Measurements from ENCODE around the gene PEX11G.
"Not testable (repeated sequence)": the region's sequence is repeated elsewhere in the genome, so short reads cannot be mapped to it uniquely, and the experiment has no call there.

Gene PEX11G

GRCh38 chr19:7467009-7467989, 21.5 kb downstream of the PEX11G start:
- DNase-seq (ENCODE audit: low spot score) = no peak

DNA sequence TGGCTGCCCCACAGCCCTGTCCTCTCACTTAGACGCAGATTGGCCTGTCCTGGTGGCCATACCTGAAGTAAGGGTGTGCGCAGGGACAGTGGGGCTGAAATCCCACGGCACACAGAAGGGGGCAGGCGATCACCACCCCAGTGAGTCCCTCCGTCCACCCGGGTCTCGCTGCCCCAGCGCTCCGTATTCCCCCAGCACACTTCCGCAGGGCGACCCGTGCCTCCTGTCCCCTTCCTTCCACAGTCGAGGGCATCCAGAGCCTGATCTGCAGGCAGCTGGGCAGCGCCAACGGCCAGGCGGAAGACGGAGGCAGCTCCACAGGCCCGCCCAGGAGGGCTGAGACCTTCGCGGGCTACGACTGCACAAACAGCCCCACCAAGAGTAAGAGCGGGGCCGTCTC, 25.3 kb downstream of the PEX11G start:
- no peak for DNase-seq (ENCODE audit: low spot score)

GRCh38 chr19:7461841-7462629, 26.8 kb downstream of the PEX11G start:
- no peak for DNase-seq (ENCODE audit: low spot score)

GRCh38 chr19:7460562-7460966, 28.3 kb downstream of the PEX11G start:
- no peak for DNase-seq (ENCODE audit: low spot score)

- DNase-seq (ENCODE audit: low spot score) = no peak
Measured at GRCh38 chr19:7459773-7460172, 29.1 kb downstream of the PEX11G start.

DNA sequence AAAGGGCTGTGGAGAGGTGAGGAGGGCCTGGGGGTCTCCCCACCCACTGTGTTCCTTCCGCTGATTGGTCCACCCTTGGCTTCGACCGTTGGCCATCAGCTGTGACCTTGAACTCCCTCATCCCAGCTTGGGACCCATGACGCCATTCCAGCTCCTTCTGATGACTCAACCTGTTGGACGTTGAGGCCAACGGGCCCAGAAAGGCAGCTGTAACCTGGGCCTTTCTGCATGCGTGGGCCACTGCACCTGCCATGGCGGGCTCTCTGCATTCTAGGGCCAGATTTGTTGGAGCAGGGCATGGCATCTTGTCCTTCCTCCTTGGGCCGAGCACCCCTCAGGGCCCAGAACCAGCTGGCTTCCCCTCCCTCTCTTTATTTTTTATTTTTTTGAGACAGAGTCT, 30.2 kb downstream of the PEX11G start:
- DNase-seq (ENCODE audit: low spot score) = no peak

GRCh38 chr19:7456964-7457541, 31.8 kb downstream of the PEX11G start:
- DNase-seq (ENCODE audit: low spot score) = no peak

DNA sequence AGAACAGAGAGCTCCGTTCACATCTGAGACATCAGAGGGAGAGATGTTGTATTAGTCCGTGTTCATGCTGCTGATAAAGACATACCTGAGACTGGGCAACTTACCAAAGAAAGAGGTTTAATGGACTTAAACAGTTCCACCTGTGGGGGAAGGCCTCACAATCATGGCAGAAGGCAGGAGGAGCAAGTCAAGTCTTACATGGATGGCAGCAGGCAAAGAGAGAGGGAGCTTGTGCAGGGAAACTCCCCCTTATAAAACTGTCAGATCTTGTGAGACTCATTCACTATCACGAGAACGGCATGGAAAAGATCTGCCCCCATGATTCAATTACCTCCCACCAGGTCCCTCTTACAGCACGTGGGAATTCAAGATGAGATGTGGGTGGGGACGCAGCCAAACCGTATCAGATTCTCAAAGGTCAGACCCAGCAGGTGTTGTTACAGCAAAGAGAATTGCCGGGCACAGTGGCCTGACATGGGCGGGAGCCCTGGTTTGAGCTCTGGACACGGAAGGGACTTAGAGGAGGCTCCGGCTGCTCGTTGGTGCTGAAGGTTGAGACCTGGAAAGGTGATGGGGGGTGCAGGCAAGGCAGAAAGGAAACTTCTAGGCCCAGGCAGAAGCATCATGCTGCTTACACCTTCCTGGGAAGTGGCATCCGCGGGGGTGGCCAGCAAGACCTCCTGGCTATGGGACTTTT, 33.1 kb downstream of the PEX11G start:
- no peak for DNase-seq (ENCODE audit: low spot score)

- no peak for DNase-seq (ENCODE audit: low spot score)
Measured at GRCh38 chr19:7454998-7455397, 33.8 kb downstream of the PEX11G start.

DNA sequence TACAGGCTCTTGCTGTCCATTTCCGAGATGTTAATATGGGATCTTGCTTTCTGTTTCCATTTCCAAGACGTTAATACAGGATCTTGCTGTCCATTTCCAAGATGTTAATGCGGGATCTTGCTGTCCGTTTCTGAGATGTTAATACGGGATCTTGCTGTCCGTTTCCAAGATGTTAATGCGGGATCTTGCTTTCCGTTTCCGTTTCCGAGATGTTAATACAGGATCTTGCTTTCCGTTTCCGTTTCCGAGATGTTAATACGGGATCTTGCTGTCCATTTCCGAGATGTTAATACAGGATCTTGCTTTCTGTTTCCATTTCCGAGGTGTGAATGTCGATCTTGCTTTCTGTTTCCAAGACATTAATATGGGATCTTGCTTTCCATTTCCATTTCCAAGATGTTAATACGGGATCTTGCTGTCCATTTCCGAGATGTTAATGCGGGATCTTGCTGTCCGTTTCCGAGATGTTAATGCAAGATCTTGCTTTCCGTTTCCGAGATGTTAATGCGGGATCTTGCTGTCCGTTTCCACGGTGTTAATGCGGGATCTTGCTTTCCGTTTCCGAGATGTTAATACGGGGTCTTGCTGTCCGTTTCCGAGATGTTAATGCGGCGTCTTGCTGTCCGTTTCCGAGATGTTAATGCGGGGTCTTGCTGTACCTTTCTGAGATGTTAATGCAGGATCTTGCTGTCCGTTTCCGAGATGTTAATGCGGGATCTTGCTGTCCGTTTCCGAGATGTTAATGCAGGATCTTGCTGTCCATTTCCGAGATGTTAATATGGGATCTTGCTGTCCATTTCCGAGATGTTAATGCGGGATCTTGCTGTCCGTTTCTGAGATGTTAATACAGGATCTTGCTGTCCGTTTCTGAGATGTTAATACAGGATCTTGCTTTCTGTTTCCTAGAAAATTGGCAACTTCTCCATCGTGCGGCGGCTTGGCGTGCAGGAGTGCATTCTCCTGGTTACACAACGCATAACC, 38.3 kb downstream of the PEX11G start:
- no peak for DNase-seq (ENCODE audit: low spot score)

- DNase-seq (ENCODE audit: low spot score) = not testable (repeated sequence)
Measured at GRCh38 chr19:7449391-7450070, 39.3 kb downstream of the PEX11G start.

- no peak for DNase-seq (ENCODE audit: low spot score)
Measured at GRCh38 chr19:7447648-7448047, 41.2 kb downstream of the PEX11G start.

- no peak for DNase-seq (ENCODE audit: low spot score)
Measured at GRCh38 chr19:7445104-7445503, 43.7 kb downstream of the PEX11G start.

DNA sequence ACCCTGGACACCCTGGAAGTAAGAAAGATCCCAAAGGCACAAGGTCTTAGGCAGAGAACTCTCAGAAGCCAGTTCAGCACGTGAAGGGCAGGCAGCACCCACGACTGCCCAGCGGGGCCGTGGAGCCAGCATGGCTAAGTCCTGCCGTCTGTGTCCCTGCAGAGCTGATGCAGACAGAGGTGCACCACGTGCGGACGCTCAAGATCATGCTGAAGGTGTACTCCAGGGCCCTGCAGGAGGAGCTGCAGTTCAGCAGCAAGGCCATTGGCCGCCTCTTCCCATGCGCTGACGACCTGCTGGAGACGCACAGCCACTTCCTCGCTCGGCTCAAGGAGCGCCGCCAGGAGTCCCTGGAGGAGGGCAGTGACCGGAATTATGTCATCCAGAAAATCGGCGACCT, 44.8 kb downstream of the PEX11G start:
- no peak for DNase-seq (ENCODE audit: low spot score)

- no peak for DNase-seq (ENCODE audit: low spot score)
Measured at GRCh38 chr19:7442423-7442822, 46.4 kb downstream of the PEX11G start.

- no peak for DNase-seq (ENCODE audit: low spot score)
Measured at GRCh38 chr19:7441468-7442146, 47.2 kb downstream of the PEX11G start.

DNA sequence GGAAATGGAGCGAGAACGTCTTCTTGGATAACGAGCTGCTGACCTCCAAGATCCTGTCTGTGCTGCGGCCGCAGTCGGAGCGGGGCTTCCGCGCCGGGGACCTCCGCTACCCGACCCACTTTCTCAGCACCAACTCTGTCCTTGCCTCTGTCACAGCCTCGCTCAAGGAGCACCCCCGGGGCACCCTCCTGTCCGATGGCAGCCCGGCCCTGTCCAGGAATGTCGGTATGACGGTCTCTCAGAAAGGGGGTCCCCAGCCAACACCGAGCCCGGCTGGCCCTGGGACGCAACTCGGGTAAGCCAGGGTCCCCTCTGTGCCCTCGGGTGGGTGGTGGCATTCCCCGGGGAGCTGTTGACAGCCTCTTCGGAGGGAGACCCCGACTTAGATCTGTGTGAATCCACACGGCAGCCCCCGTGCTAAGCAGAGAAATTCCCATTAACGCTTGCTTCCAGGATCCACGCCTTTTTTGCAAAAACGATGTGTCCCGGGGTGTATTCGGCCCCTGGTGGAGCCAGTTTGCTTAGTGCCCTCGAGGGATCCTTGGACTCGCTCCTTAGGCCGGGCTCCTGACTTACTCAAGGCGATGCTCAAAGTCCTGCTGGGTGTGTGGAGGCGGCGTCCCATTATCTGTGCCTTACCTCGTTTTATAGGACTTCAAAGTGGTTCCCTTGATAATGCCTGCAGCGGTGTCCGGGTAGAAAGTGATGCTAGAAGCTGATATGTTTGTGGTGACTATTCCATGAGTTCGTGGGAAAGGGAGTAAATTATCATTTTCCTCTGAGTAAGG, 48.5 kb downstream of the PEX11G start:
- no peak for DNase-seq (ENCODE audit: low spot score)

DNA sequence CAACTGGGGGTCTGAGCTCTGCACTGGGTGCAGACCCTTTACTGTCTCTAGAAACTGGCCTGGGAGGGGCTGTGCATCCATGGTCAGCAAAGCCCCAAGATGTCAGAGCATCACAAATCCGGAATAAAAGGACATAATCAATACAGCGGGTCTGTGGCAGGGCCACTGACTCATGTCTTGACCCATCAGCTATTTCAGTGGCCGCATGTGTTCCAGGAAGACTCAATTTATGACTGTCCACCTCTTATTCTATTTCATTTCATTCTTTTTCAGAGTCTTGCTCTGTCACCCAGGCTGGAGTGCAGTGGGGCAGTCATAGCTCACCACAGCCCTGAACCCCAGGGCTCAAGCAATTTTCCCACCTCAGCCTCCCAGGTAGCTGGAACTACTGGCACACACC, 53.2 kb downstream of the PEX11G start:
- no peak for DNase-seq (ENCODE audit: low spot score)

- no peak for DNase-seq (ENCODE audit: low spot score)
Measured at GRCh38 chr19:7434391-7434790, 54.4 kb downstream of the PEX11G start.
